AG04449 (cell line): Measurements from ENCODE around the gene KRT80.

Experiments used
- CTCF ChIA-PET: fragments of 350-600 bp; formaldehyde crosslinking; extraction: SDS; loops from one replicate; lab custom pipeline; 2021; ENCODE audit warnings: antibody characterized with exemption; lab: Yijun Ruan, JAX
- POLR2A ChIA-PET: fragments of 400-600, 350-600 bp; formaldehyde crosslinking; extraction: SDS; loops from one replicate; lab custom pipeline; 2020; ENCODE audit warnings: antibody characterized with exemption, inconsistent platforms; lab: Yijun Ruan, JAX
- DNase-seq: peaks from one replicate; pipeline ENCODE4 v3.0.0-alpha.2; 2010; ENCODE audit warnings: low read depth, low spot score
- H3K4me3 ChIP-seq: 2 replicates; pipeline ENCODE4 v1.5.1; 2011; ENCODE audit warnings: low read depth, mild to moderate bottlenecking, control low read depth, low read length
- TF ChIP-seq, protein P1 (sequence below): IDR thresholded peaks from one replicate; pipeline ENCODE4 v1.5.1; 2011; ENCODE audit warnings: mild to moderate bottlenecking, moderate library complexity, low read length, control low read depth, inconsistent platforms; ENCODE audit not compliant: insufficient read depth; ENCODE audit errors: missing control alignments

KRT80 gene

DNA sequence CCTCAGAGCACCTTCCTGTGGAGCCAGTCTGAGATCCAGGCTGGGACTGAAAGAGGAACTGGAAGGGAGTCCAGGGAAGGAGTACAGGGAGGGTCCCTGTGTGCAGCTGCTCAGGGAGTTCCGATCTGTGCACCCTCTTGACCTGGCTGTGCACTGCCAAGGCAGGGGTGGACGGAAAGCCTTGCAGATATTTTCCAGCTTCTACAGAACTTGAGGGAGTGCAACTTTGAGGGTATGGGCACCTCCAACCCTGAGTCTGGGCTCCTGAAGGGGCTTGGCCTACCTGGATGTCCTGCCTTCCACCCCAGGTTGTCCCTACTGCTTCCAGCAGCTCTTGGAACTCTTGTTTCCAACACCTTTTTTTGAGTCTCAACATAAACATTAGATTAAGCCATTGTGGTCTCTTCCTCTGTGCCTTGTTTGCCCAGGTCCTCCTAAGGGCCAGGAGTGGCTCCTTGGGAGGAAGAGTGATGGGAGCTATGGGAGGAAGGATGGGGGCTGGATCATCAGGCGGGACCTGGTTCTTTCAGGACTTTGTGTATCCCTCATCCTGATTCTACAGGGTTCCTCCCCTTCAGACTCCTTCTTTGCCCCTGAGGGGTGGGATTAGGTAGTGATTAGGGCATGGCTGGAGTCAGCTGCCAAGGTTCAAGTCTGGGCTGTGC, 44.7 kb upstream of the KRT80 start:
- POLR2A ChIA-PET, result no interaction called here
- TF ChIP-seq, protein P1, sequence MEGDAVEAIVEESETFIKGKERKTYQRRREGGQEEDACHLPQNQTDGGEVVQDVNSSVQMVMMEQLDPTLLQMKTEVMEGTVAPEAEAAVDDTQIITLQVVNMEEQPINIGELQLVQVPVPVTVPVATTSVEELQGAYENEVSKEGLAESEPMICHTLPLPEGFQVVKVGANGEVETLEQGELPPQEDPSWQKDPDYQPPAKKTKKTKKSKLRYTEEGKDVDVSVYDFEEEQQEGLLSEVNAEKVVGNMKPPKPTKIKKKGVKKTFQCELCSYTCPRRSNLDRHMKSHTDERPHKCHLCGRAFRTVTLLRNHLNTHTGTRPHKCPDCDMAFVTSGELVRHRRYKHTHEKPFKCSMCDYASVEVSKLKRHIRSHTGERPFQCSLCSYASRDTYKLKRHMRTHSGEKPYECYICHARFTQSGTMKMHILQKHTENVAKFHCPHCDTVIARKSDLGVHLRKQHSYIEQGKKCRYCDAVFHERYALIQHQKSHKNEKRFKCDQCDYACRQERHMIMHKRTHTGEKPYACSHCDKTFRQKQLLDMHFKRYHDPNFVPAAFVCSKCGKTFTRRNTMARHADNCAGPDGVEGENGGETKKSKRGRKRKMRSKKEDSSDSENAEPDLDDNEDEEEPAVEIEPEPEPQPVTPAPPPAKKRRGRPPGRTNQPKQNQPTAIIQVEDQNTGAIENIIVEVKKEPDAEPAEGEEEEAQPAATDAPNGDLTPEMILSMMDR, result no peak
- no peak for DNase-seq
- no peak overlapping the region for H3K4me3 ChIP-seq
- CTCF ChIA-PET, result interaction anchor here (0.8 to 3.4 kb wide), 8 partner anchors 9 to 643 kb away, joined by 3 to 21 read pairs (median 7); no protein-coding TSS in a partner anchor

DNA sequence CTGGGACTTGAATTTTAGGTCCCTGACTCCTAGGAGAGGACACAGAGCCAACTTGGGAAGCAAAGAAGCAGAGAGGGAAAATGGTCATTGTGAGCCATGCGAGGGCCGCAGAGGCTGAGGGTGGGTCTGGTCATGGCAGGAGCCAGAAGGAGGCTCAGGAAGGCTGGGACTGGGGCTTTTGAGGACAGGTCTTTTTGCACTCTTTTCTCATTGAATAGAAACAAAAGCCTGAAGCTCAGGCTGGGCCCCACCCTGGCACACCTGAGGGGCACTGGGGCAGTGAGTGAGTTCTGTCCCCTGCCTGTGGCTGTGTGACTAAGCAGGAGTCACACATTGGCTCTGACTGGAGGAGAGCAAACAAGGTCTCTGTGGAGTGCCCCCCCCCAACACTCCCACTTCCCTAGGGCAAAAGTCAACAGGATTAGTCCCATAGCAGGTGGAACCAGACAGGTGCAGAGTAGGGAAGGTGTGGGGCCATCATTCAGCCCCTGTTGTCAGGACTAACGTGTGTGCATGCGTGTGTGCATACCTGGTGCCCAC, 44.1 kb upstream of the KRT80 start:
- POLR2A ChIA-PET, result interaction anchor here (0.6 kb wide), 1 partner anchor 132 kb away, joined by 3 read pairs; no protein-coding TSS in a partner anchor

DNA sequence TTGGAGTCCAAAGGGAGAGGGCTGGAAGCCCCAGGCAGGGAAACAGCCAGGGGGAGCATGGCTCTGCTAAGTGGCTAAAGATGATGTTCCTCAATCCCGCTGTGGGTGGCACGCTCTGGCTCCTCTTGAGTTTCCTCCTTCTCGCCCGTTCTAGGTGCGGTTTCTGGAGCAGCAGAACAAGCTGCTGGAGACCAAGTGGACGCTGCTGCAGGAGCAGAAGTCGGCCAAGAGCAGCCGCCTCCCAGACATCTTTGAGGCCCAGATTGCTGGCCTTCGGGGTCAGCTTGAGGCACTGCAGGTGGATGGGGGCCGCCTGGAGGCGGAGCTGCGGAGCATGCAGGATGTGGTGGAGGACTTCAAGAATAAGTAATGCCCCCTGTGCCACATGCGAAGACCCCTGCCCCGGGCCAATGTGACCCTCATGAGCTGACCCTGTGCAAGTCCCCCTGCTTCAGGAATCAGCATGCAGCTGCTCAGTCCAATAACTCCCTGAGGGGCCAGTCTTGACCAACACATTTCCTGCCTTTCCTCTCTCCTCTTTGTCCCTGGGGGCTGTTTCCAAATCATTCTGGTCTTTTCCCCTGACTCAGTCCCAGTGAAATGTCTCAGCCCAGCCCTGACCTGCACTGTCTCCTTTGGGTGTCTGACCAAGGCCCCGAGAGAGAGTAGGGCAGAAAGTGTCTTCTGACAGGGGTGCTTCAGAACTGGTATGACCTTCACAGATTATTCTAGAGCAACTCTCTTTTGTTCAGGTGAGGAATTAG, 43.4 kb upstream of the KRT80 start:
- POLR2A ChIA-PET, result interaction anchor here (0.6 kb wide), 1 partner anchor 133 kb away, joined by 3 read pairs; no protein-coding TSS in a partner anchor
- TF ChIP-seq, protein P1, result no peak
- CTCF ChIA-PET, result interaction anchor here (1.0 to 6.8 kb wide), 5 partner anchors 9 to 93 kb away, joined by 3 to 46 read pairs (median 4); no protein-coding TSS in a partner anchor
- DNase-seq, result no peak
- no peak overlapping the region for H3K4me3 ChIP-seq

More for the DNA sequence above, 44.1 kb upstream of the KRT80 start:
- DNase-seq, result no peak
- no peak overlapping the region for H3K4me3 ChIP-seq
- CTCF ChIA-PET, result interaction anchor here (0.5 to 3.4 kb wide), 4 partner anchors 14 to 644 kb away, joined by 3 to 12 read pairs (median 6); no protein-coding TSS in a partner anchor
- TF ChIP-seq, protein P1, result no peak

DNA sequence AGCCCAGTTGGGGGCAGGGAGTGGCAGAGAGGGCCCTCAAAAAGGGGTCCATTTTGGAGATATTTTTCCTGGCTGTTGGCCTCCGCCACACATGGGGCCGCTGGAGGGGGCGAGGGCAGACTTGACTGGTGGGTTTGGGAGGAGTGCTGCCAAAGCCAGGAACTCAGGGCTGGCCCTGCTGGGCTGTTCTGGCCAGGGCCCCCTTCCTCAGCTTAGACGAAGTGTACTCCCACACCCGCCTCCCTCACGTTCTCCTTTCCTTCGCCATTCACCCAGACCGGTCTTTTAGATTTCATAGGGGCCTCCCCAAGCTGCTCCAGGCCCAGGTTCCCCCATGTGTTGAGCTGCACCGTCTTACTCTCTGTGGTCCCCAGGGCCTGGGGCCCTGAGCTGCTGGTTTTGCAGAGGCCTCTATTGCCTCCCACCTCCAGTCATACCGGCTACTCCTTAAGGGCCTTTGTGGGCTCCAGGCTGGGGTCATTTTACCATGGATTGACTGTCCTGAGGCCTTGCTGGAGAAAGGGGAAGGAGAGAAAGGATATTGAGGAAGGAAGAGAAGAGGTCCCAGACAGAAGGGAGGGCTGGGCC, 42.5 kb upstream of the KRT80 start:
- H3K4me3 ChIP-seq, result no peak overlapping the region; the same call in 1 of the 2 replicates
- POLR2A ChIA-PET, result interaction anchor here (0.5 kb wide), 1 partner anchor 18 kb away, joined by 3 read pairs; no protein-coding TSS in a partner anchor

DNA sequence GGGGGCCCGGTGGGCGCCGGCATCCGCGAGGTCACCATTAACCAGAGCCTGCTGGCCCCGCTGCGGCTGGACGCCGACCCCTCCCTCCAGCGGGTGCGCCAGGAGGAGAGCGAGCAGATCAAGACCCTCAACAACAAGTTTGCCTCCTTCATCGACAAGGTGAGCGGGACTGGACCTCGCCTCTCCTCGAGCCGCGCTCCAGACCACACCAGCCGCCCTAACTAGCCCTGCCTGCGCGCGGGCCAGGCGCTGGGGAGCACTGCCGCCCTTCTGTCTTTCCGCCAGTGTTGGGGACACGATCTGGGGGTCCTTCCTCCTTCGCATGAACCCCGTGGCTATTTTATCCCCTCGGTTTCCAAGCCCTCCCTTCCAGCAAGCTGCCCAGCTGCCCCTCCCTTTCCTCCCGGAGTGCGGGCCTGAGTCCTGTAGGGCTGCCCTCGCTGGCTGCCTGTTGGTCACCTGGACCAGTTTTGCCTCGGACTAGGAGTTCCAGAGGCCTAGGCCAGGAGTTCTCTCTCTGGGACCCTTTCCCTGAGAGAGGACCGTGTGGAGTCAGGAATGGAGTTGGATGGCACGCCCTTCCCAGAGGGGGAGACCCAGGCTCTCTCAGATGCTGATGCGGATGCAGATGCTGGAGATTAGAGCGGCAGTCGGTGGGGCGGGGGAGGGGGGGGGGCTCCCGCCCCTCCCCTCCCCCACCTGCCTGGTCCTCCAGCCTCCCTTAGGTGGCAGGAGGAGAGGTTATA, 41.8 kb upstream of the KRT80 start:
- CTCF ChIA-PET, result interaction anchor here (1.0 to 6.8 kb wide), 4 partner anchors 11 to 94 kb away, joined by 3 to 46 read pairs (median 6); no protein-coding TSS in a partner anchor
- POLR2A ChIA-PET, result interaction anchor here (0.5 to 1.2 kb wide), 2 partner anchors 10 to 17 kb away, joined by 3 read pairs; no protein-coding TSS in a partner anchor
- TF ChIP-seq, protein P1, result no peak
- no peak for DNase-seq
- H3K4me3 ChIP-seq, result peak overlapping the region; percentile 42

More for the DNA sequence above, 42.5 kb upstream of the KRT80 start:
- CTCF ChIA-PET, result interaction anchor here (1.0 to 6.8 kb wide), 5 partner anchors 10 to 94 kb away, joined by 3 to 46 read pairs (median 4); no protein-coding TSS in a partner anchor
- TF ChIP-seq, protein P1, result no peak
- DNase-seq, result no peak
